Measurements from ENCODE around the gene VPS26C. TPM values are rescaled to one million over a fixed set of nuclear protein-coding genes. Genes with fewer than 3 reads are reported as not detected.

Gene VPS26C
- total RNA-seq, 2 experiments from 2014 or later = 61.4 to 62.8 TPM

DNA sequence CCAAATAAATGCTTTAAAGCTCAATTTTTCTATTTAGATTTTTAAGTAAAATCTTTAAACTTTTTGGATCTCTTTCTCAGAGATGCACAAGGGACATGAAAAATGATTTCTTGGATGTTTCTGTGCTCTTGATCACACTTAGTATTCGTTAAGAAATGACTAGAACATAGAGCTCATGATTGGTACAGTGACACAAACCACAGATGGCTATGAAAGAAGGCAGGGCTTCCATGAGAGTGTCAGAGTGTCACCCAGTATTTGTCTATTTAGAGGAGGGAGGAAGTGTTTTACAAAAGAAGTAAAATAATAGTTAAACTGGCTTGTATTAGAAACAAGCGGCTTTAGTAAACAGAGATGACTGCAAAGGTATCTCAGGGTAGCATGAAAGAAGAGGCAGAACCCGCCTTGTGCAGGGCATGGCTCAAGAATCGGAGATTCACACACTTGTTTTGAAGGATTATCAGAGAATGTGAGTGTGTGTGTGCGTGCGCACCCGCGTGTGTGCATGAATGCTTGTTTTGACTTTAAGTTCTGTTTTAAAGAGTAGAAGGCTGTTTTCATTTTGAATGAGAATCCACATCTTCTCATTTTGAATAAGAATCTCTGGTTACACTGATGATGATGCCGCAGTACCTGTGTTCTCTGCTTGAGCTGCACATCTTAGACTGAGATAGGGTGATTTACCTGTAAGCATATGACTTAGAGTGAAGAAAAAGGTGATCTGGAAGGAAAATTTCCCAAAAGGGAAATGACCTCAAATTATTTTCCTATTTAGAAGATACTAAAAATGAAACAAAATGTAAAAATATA, 82.1 kb downstream of the VPS26C start:
- ChIA-PET CTCF (interaction anchor here (0.6 kb wide), 2 partner anchors 479 to 1345 kb away, joined by 3 read pairs; no protein-coding TSS in a partner anchor), POLR2A (no interaction called here)

- CTCF ChIA-PET = no interaction called here
These were observed 83.4 kb downstream of the VPS26C start for GRCh38 chr21:37183749-37184148.

GRCh38 chr21:37182222-37182621, 84.9 kb downstream of the VPS26C start:
- POLR2A ChIA-PET = no interaction called here
- CTCF ChIA-PET = no interaction called here

More at GRCh38 chr21:37183749-37184148, 83.4 kb downstream of the VPS26C start:
- POLR2A ChIA-PET = no interaction called here

- ChIA-PET CTCF (no interaction called here), POLR2A (no interaction called here)
These were observed 86.1 kb downstream of the VPS26C start for GRCh38 chr21:37181059-37181458.

DNA sequence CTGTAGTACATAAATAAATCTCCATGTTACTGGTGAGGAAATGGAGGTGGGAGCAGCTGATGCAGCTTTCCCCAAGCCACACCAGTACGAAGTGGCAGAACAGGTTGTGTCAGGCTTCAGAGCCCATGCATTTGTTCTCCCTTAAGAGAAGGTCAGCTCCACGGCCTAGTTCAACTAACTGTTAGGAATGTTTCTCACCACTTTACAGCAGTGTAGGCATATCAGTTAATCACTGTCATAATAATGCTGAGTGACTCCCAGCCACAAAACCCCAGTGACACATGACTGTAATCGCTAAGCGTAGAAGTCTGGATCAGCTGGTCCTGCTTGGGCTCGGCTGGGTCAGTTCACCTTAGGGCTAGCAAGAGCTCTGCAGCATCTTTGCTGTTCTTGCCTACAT, 90.4 kb downstream of the VPS26C start:
- POLR2A ChIA-PET = no interaction called here
- CTCF ChIA-PET = interaction anchor here (0.7 kb wide), 1 partner anchor 22 kb away, joined by 3 read pairs; no protein-coding TSS in a partner anchor

Other genes with a start within 250 kb of the VPS26C start
- gene PIGP, start 194.3 kb downstream of the VPS26C start, total RNA-seq = 10 to 100 TPM; 20.1 to 25.0 TPM
- gene TTC3, start 194.1 kb downstream of the VPS26C start, total RNA-seq = 10 to 100 TPM; 49.5 to 50.7 TPM
- 10 to 100 TPM; 53.9 to 55.4 TPM for gene DYRK1A, start 99.4 kb upstream of the VPS26C start, total RNA-seq